Smooth muscle cell (in vitro differentiated cells): ENCODE measurements around the gene IRF2. TPM values are rescaled to one million over a fixed set of nuclear protein-coding genes. Genes with fewer than 3 reads are reported as not detected.

Experiments
- DNase-seq: peaks from one replicate; lab custom pipeline; 2025; ENCODE audit not compliant: unreplicated experiment; lab: John Stamatoyannopoulos, UW
- H2AFZ ChIP-seq: fragments of 200-600 bp; sonication (generic); 2 replicates; pipeline ENCODE4 v1.6.0; 2016; ENCODE audit warnings: antibody characterized with exemption, low read depth, mild to moderate bottlenecking
- H3F3A ChIP-seq: fragments of 200-600 bp; sonication (generic); 2 replicates; pipeline ENCODE4 v1.6.0; 2017; ENCODE audit warnings: antibody characterized with exemption, low read depth
- H3K27ac ChIP-seq: fragments of 200-600 bp; sonication (generic); 2 replicates; pipeline ENCODE4 v1.5.1; 2016; ENCODE audit warnings: low read depth, mild to moderate bottlenecking
- H3K27me3 ChIP-seq: fragments of 200-600 bp; sonication (generic); 2 replicates; pipeline ENCODE4 v1.6.1; 2016; ENCODE audit warnings: low read depth, mild to moderate bottlenecking
- H3K36me3 ChIP-seq: fragments of 200-600 bp; sonication (generic); 2 replicates; pipeline ENCODE4 v1.5.1; 2016; ENCODE audit warnings: low read depth
- H3K4me1 ChIP-seq: fragments of 200-600 bp; sonication (generic); 2 replicates; pipeline ENCODE4 v1.5.1; 2016; ENCODE audit warnings: low read depth
- H3K4me2 ChIP-seq: fragments of 200-600 bp; sonication (generic); 2 replicates; pipeline ENCODE4 v1.6.0; 2016; ENCODE audit warnings: mild to moderate bottlenecking
- H3K4me3 ChIP-seq: fragments of 200-600 bp; sonication (generic); 2 replicates; pipeline ENCODE4 v1.5.1; 2016; ENCODE audit warnings: mild to moderate bottlenecking
- H3K79me2 ChIP-seq: fragments of 200-600 bp; sonication (generic); 2 replicates; pipeline ENCODE4 v1.6.0; 2016; ENCODE audit warnings: low read depth, mild to moderate bottlenecking
- H3K9ac ChIP-seq: fragments of 200-600 bp; sonication (generic); 2 replicates; pipeline ENCODE4 v1.6.0; 2016; ENCODE audit warnings: low read depth
- H3K9me3 ChIP-seq: fragments of 200-600 bp; sonication (generic); replicated peaks from 2 replicates; pipeline ENCODE4 v1.5.1; 2016; ENCODE audit warnings: low read depth
- H4K20me1 ChIP-seq: fragments of 200-600 bp; sonication (generic); 2 replicates; pipeline ENCODE4 v1.6.0; 2016; ENCODE audit warnings: low read depth
- WGBS: methylation state at CpG from one replicate; pipeline ENCODE4 v1.1.7; 2016; ENCODE audit warnings: low lambda C conversion rate; 5-methylcytosine and 5-hydroxymethylcytosine counted together
- polyA plus RNA-seq: library from polyadenylated mRNA; unstranded; fragments of >200 nt; fragmentation: Nextera tagmentation; extraction: Ambion mirVana; gene quantifications from 2 replicates; pipeline ENCODE4 v1.2.1, GENCODE V29; 2016
- total RNA-seq: library from RNA; depleted of rRNA; stranded (reverse); fragments of >200 nt; gene quantifications from 2 replicates; pipeline ENCODE4 v1.2.3, GENCODE V29; 2014
- TF ChIP-seq, protein P1 (sequence below): fragments of 200-600 bp; sonication (generic); IDR thresholded peaks from 2 replicates; pipeline ENCODE4 v1.5.1; 2017; ENCODE audit warnings: borderline replicate concordance, mild to moderate bottlenecking, antibody characterized with exemption; ENCODE audit not compliant: insufficient read depth, poor library complexity, severe bottlenecking

IRF2 gene
- total and polyA plus RNA-seq, 2 experiments from 2014 or later, result 10.2 to 21.6 TPM

DNA sequence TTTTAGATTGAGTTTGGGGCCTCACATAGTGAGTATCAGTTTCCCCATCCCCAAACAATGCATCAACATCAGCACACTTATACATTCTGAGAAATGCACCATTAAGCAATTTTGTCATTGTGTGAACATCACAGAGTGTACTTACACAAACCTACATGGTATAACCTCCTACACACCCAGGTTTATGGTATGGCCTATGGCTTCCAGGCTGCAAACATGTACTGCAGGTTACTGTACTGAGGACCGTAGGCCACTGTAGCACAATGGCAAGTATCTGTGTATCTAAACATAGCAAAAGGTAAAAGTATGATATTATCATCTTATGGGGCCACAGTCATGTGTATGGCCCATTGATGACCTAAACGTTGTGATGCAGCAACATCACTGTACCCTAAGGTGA lies 7.7 kb downstream of the IRF2 start:
- TF ChIP-seq, protein P1, sequence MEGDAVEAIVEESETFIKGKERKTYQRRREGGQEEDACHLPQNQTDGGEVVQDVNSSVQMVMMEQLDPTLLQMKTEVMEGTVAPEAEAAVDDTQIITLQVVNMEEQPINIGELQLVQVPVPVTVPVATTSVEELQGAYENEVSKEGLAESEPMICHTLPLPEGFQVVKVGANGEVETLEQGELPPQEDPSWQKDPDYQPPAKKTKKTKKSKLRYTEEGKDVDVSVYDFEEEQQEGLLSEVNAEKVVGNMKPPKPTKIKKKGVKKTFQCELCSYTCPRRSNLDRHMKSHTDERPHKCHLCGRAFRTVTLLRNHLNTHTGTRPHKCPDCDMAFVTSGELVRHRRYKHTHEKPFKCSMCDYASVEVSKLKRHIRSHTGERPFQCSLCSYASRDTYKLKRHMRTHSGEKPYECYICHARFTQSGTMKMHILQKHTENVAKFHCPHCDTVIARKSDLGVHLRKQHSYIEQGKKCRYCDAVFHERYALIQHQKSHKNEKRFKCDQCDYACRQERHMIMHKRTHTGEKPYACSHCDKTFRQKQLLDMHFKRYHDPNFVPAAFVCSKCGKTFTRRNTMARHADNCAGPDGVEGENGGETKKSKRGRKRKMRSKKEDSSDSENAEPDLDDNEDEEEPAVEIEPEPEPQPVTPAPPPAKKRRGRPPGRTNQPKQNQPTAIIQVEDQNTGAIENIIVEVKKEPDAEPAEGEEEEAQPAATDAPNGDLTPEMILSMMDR, result no peak
- Histone ChIP-seq H4K20me1 (peaks cover 70% of the 10 kb centered on the region), H3K79me2 (peaks cover 91% of the 10 kb centered on the region), H3K4me3 (no peak overlapping the region), H3K4me2 (no peak overlapping the region), H3K36me3 (no peaks in the 10 kb centered on the region), H3K4me1 (peaks cover 3% of the 10 kb centered on the region), H2AFZ (no peak overlapping the region), H3F3A (no peaks in the 10 kb centered on the region), H3K27ac (no peak overlapping the region), H3K9me3 (no peaks in the 10 kb centered on the region), H3K9ac (no peak overlapping the region), H3K27me3 (no peaks in the 10 kb centered on the region)
- 95% methylated on average over 2 of the region's 2 CpGs for WGBS
- DNase-seq, result no peak

DNA sequence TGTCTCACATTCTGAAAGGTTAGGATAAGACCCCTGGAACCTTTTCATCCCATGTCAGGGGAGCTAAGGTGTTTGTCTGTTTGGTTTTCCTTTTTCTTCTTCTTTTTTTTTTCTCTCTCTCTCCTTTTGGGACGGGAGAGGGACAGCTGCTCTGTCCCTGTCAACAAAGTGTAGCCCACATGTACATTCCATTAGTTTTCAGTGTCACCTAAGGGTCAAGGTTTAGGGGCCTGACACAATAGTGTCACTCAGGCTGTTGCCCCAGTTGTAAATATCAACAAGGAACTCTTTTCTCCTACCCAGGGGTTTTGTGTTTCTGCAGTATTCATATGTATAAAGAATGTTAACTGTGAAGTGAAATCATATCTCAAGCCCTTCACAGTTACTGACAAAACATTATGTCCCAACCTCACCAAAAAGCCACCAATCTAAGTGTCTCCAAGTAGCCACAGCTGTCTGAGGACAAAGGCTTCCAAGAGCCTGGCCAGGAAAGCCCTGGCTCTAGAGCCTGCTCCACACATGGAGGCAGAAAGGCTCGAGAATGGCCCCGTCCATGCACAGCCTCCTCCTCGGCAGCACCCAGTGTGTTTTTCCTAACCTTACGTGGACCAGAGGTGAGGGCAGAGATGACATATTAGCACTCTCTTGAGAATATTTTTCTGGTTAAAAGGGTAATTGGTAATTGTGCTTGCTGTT lies 9.4 kb downstream of the IRF2 start:
- H3K4me3 ChIP-seq, result no peak overlapping the region
- DNase-seq, result no peak
- 90% methylated on average over 5 of the region's 5 CpGs for WGBS
- no peak overlapping the region for H3K27ac ChIP-seq
- H3K9me3 ChIP-seq, result no peaks in the 10 kb centered on the region
- no peak overlapping the region for H3K9ac ChIP-seq
- no peak overlapping the region for H3K4me2 ChIP-seq
- no peaks in the 10 kb centered on the region for H3K36me3 ChIP-seq
- no peaks in the 10 kb centered on the region for H3K27me3 ChIP-seq
- no peaks in the 10 kb centered on the region for H3F3A ChIP-seq
- H4K20me1 ChIP-seq, result peaks cover 68% of the 10 kb centered on the region
- TF ChIP-seq, protein P1, result no peak
- no peak overlapping the region for H2AFZ ChIP-seq
- peaks cover 81% of the 10 kb centered on the region for H3K79me2 ChIP-seq
- peaks cover 3% of the 10 kb centered on the region for H3K4me1 ChIP-seq

DNA sequence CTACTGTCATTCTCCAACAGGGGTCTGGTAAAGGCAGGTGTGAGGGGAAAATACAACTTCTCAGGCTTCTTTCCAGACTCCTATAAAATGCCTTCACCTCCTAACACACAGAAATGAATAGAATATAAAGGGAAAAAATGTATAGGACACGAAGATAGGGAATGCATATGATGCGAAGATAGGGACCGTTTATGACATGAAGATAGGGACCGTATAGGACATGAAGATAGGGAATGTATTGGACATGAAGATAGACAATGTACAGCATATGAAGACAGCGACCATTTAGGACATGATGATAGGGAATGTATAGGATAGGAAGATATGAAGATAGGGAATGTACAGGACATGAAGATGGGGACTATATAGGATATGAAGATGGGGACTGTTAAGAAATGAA lies 10.5 kb downstream of the IRF2 start:
- H3K79me2 ChIP-seq, result peaks cover 71% of the 10 kb centered on the region
- no peak for DNase-seq
- 97% methylated on average over 5 of the region's 5 CpGs for WGBS

More for the DNA sequence above, 10.5 kb downstream of the IRF2 start:
- peaks cover 68% of the 10 kb centered on the region for H4K20me1 ChIP-seq
- H3K4me1 ChIP-seq, result peaks cover 3% of the 10 kb centered on the region
- no peaks in the 10 kb centered on the region for H3K27me3 ChIP-seq
- no peak overlapping the region for H3K9ac ChIP-seq
- H2AFZ ChIP-seq, result no peak overlapping the region
- H3K27ac ChIP-seq, result no peak overlapping the region
- no peak overlapping the region for H3K4me2 ChIP-seq
- H3F3A ChIP-seq, result no peaks in the 10 kb centered on the region
- no peaks in the 10 kb centered on the region for H3K36me3 ChIP-seq
- TF ChIP-seq, protein P1, result no peak
- H3K9me3 ChIP-seq, result no peaks in the 10 kb centered on the region
- no peak overlapping the region for H3K4me3 ChIP-seq
